Loucy (cell line): Measurements from ENCODE around the gene SMAD3.

Experiments used
- H2AFZ ChIP-seq: fragments of 200-600 bp; sonication (generic); 2 replicates; pipeline ENCODE4 v1.6.0; 2016; ENCODE audit warnings: antibody characterized with exemption, mild to moderate bottlenecking, low read length, moderate library complexity
- H3F3A ChIP-seq: fragments of 200-600 bp; 2 replicates; pipeline ENCODE4 v1.6.0; 2016; ENCODE audit warnings: antibody characterized with exemption, low read depth, mild to moderate bottlenecking
- H3K27me3 ChIP-seq: fragments of 200-600 bp; sonication (generic); 2 replicates; pipeline ENCODE4 v1.6.1; 2014; ENCODE audit warnings: low read length, mild to moderate bottlenecking; ENCODE audit not compliant: insufficient read depth, poor library complexity, severe bottlenecking
- H3K36me3 ChIP-seq: fragments of 200-600 bp; sonication (generic); 2 replicates; pipeline ENCODE4 v1.6.1; 2016; ENCODE audit warnings: low read length; ENCODE audit not compliant: insufficient read depth
- H3K4me1 ChIP-seq: fragments of 200-600 bp; sonication (generic); 2 replicates; pipeline ENCODE4 v1.5.1; 2014; ENCODE audit warnings: low read length, mild to moderate bottlenecking; ENCODE audit not compliant: insufficient read depth, poor library complexity, severe bottlenecking
- H3K4me2 ChIP-seq: fragments of 200-600 bp; sonication (generic); 2 replicates; pipeline ENCODE4 v1.6.0; 2014; ENCODE audit warnings: antibody characterized with exemption, low read length, low read depth, mild to moderate bottlenecking; ENCODE audit not compliant: poor library complexity, severe bottlenecking
- H3K4me3 ChIP-seq: fragments of 200-600 bp; sonication (generic); 2 replicates; pipeline ENCODE4 v1.5.1; 2014; ENCODE audit warnings: low read length, mild to moderate bottlenecking, mixed read lengths; ENCODE audit not compliant: poor library complexity, severe bottlenecking
- H3K79me2 ChIP-seq: fragments of 200-600 bp; sonication (generic); 2 replicates; pipeline ENCODE4 v1.6.1; 2014; ENCODE audit warnings: low read length; ENCODE audit not compliant: insufficient read depth
- H3K9ac ChIP-seq: fragments of 200-600 bp; sonication (generic); 2 replicates; pipeline ENCODE4 v1.6.0; 2014; ENCODE audit warnings: mild to moderate bottlenecking, low read depth, low read length, moderate library complexity; ENCODE audit not compliant: poor library complexity, severe bottlenecking
- H3K9me2 ChIP-seq: fragments of 200-600 bp; sonication (generic); replicated peaks from 2 replicates; pipeline ENCODE4 v1.6.1; 2016; ENCODE audit warnings: low read depth, low read length, mixed read lengths
- H3K9me3 ChIP-seq: fragments of 200-600 bp; sonication (generic); 2 replicates; pipeline ENCODE4 v1.6.1; 2014; ENCODE audit warnings: mild to moderate bottlenecking, antibody characterized with exemption, low read length, low read depth; ENCODE audit not compliant: insufficient read depth
- H4K20me1 ChIP-seq: fragments of 200-600 bp; sonication (generic); 2 replicates; pipeline ENCODE4 v1.6.0; 2014; ENCODE audit warnings: antibody characterized with exemption, low read length, mild to moderate bottlenecking; ENCODE audit not compliant: insufficient read depth, poor library complexity, severe bottlenecking
- CTCF ChIP-seq: fragments of 200-600 bp; sonication (generic); conservative IDR thresholded peaks from 2 replicates; pipeline ENCODE4 v1.5.1; 2014; ENCODE audit warnings: mild to moderate bottlenecking, antibody characterized with exemption, low read length
- EZH2phosphoT487 ChIP-seq: fragments of 200-600 bp; IDR thresholded peaks from 2 replicates; pipeline ENCODE4 v1.6.1; 2018; ENCODE audit warnings: antibody characterized with exemption, mild to moderate bottlenecking, moderate library complexity, borderline replicate concordance

The SMAD3 gene

GRCh38 chr15:67154249-67154648 is 88.8 kb downstream of the SMAD3 start:
- H3K36me3 ChIP-seq: no peaks in the 10 kb centered on the region; the same call in 1 of the 2 replicates
- no peaks in the 10 kb centered on the region for H3K9me2 ChIP-seq
- H4K20me1 ChIP-seq: peaks cover 25% of the 10 kb centered on the region
- H3F3A ChIP-seq: 0 out of 2 replicates have a peak, but pooled peaks cover 2% of the 10 kb centered on the region
- TF ChIP-seq CTCF (no peak), EZH2phosphoT487 (no peak)
- no peak overlapping the region for H3K4me3 ChIP-seq
- no peak overlapping the region for H3K9ac ChIP-seq
- H2AFZ ChIP-seq: no peak overlapping the region
- no peak overlapping the region for H3K4me2 ChIP-seq
- H3K79me2 ChIP-seq: peaks cover 62% of the 10 kb centered on the region
- H3K9me3 ChIP-seq: no peaks in the 10 kb centered on the region
- no peaks in the 10 kb centered on the region for H3K27me3 ChIP-seq
- H3K4me1 ChIP-seq: peaks cover 60% of the 10 kb centered on the region

GRCh38 chr15:67156426-67156825 is 91.0 kb downstream of the SMAD3 start:
- no peak for TF ChIP-seq CTCF
- TF ChIP-seq EZH2phosphoT487: no peak
- Histone ChIP-seq H3K79me2 (peaks cover 65% of the 10 kb centered on the region), H4K20me1 (peaks cover 29% of the 10 kb centered on the region), H3K4me2 (no peak overlapping the region), H3K9me3 (no peaks in the 10 kb centered on the region), H3K4me3 (no peak overlapping the region), H3K36me3 (no peaks in the 10 kb centered on the region; the same call in 1 of the 2 replicates), H3K9ac (no peak overlapping the region), H2AFZ (no peak overlapping the region), H3K9me2 (no peaks in the 10 kb centered on the region), H3K4me1 (peaks cover 54% of the 10 kb centered on the region), H3F3A (0 out of 2 replicates have a peak, but pooled peaks cover 2% of the 10 kb centered on the region), H3K27me3 (no peaks in the 10 kb centered on the region)

GRCh38 chr15:67156834-67157233 is 91.4 kb downstream of the SMAD3 start:
- 0 out of 2 replicates have a peak, but pooled peaks cover 2% of the 10 kb centered on the region for H3F3A ChIP-seq
- H2AFZ ChIP-seq: no peak overlapping the region
- H3K36me3 ChIP-seq: no peaks in the 10 kb centered on the region; the same call in 1 of the 2 replicates
- peaks cover 69% of the 10 kb centered on the region for H3K79me2 ChIP-seq
- H3K9me3 ChIP-seq: no peaks in the 10 kb centered on the region
- H3K9me2 ChIP-seq: no peaks in the 10 kb centered on the region
- H4K20me1 ChIP-seq: peaks cover 32% of the 10 kb centered on the region
- no peak overlapping the region for H3K9ac ChIP-seq
- TF ChIP-seq EZH2phosphoT487: no peak
- no peak for TF ChIP-seq CTCF
- H3K4me3 ChIP-seq: no peak overlapping the region
- H3K4me2 ChIP-seq: no peak overlapping the region
- no peaks in the 10 kb centered on the region for H3K27me3 ChIP-seq
- H3K4me1 ChIP-seq: peaks cover 58% of the 10 kb centered on the region
